ENCODE measurements around the gene PCDHGC5. TPM values are rescaled to one million over a fixed set of nuclear protein-coding genes. Genes with fewer than 3 reads are reported as not detected.

The PCDHGC5 gene
- polyA plus RNA-seq, 4 donors: 0.24 to 1.0 (median 0.38) TPM

GRCh38 chr5:141527426-141527825 lies 38.5 kb downstream of the PCDHGC5 start:
- DNase-seq (ENCODE audit: low read depth in 4 of 4, low spot score in 3 of 4): no peak

DNA sequence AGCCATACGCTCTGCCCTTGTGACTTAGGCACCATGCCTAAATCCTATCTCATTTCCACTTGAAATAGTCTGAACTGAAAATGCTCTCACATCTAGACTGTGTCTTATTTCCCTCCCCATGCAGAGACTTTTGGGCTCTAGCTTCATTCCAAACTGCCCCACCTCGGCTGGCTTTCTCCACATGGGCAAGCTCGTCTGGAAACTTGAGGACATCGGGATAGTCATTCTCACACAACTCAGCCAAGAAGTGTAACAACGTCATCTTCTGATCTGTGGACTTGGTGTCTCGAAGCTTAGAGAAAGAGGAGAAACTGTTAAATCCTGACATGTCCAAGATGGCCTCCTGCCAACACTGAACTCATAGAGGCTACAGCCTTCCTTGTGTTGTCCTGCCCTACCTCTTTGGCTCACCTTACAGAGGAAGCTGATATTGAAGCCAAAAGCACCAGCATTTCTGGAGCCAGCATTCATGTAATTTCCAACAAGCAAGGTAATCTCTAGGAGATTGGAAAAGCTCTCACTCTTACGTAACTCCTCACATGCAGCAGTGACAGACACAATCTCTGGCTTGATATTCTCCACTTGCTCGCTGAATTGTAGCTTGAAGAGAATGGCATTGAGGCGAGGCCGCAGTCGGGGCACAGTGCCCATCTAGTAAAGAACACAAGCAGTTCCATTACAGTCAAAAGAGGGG lies 39.6 kb downstream of the PCDHGC5 start:
- no peak for DNase-seq (ENCODE audit: low read depth in 4 of 4, low spot score in 3 of 4)

- no peak for DNase-seq (ENCODE audit: low read depth in 4 of 4, low spot score in 3 of 4)
These were observed 40.1 kb downstream of the PCDHGC5 start for GRCh38 chr5:141529002-141529401.

- DNase-seq (ENCODE audit: low read depth in 4 of 4, low spot score in 3 of 4): no peak
These were observed 41.0 kb downstream of the PCDHGC5 start for GRCh38 chr5:141529873-141530272.

DNA sequence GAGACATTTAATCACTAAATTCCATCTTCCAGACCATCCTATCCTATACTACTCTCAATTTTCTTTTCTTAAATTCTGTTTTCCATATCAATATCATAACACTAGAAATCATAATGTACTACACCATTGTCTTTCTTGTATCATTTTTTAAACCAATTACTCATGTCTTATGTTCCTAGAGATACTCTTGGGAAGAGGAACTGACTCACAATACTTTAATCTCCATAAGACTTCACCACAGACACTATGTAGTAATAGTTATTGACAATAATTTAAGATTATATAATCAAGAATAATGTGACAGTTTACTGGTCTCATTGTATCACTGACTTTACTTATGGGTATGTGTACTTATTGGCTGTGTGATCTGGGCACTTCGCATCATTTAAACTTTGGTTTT lies 43.8 kb downstream of the PCDHGC5 start:
- no peak for DNase-seq (ENCODE audit: low read depth in 4 of 4, low spot score in 3 of 4)

- DNase-seq (ENCODE audit: low read depth in 4 of 4, low spot score in 3 of 4): no peak
These were observed 45.0 kb downstream of the PCDHGC5 start for GRCh38 chr5:141533897-141534296.

DNA sequence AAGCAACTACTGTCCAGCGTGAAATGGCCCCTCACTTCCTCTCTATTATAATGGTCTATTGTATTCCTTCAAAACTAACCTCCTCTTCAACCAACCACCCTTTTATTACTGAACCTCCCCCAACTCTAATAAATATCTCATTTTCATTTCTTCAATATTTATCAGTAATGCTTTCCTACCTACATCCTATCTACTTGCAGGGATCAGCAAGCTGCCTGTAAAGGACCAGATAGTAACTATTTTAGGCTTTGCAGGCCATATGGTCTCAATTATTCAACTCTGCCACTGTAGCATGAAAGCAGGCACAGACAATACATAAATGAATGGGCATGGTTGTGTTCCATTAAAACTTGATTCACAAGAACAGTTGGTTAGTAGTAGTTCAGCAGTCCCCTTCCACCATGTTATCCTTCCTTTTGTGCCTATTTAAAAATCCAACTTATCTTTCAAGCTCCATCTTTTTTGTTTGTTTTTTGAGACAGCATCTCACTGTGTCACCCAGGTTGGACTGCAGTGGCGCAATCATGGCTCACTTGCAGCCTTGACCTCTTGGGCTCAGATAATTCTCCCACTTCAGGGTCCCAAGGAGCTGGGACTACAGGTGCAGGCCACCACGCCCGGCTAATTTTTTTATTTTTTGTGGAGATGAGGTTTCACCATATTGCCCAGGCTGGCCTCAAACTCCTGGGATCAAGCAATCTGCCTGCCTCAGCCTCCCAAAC lies 45.8 kb downstream of the PCDHGC5 start:
- no peak for DNase-seq (ENCODE audit: low read depth in 4 of 4, low spot score in 3 of 4)

Other genes with a start within 250 kb of the PCDHGC5 start
- gene PCDHB15, start 243.7 kb upstream of the PCDHGC5 start, polyA plus RNA-seq (ENCODE audit: insufficient read length in 4 of 4): 10 to 100 TPM; 14.7 to 17.6 (median 16.6) TPM
- under 1 TPM in 1 of 4 donors, not detected in 3; 0.17 TPM for gene SLC25A2, start 185.0 kb upstream of the PCDHGC5 start, polyA plus RNA-seq (ENCODE audit: insufficient read length in 4 of 4)
- gene TAF7, start 168.3 kb upstream of the PCDHGC5 start, polyA plus RNA-seq (ENCODE audit: insufficient read length in 4 of 4): 100 to 1,000 TPM; 142 to 184 (median 157) TPM
- gene PCDHGA1, start 158.6 kb upstream of the PCDHGC5 start, polyA plus RNA-seq (ENCODE audit: insufficient read length in 4 of 4): 1 to 10 TPM in 1 of 4 donors, under 1 TPM in 3; 0.47 to 1.1 (median 0.84) TPM
- 10 to 100 TPM in 1 of 4 donors, 1 to 10 TPM in 3; 5.0 to 12.8 (median 7.0) TPM for gene PCDHGA2, start 150.3 kb upstream of the PCDHGC5 start, polyA plus RNA-seq (ENCODE audit: insufficient read length in 4 of 4)
- gene PCDHGA3, start 145.3 kb upstream of the PCDHGC5 start, polyA plus RNA-seq (ENCODE audit: insufficient read length in 4 of 4): 1 to 10 TPM; 2.3 to 6.2 (median 3.8) TPM
- gene PCDHGB1, start 139.0 kb upstream of the PCDHGC5 start, polyA plus RNA-seq (ENCODE audit: insufficient read length in 4 of 4): 1 to 10 TPM; 1.7 to 2.1 (median 1.9) TPM
- 1 to 10 TPM; 2.3 to 4.6 (median 2.4) TPM for gene PCDHGA4, start 134.1 kb upstream of the PCDHGC5 start, polyA plus RNA-seq (ENCODE audit: insufficient read length in 4 of 4)
- 1 to 10 TPM; 3.5 to 5.2 (median 3.8) TPM for gene PCDHGB2, start 129.1 kb upstream of the PCDHGC5 start, polyA plus RNA-seq (ENCODE audit: insufficient read length in 4 of 4)
- 1 to 10 TPM; 2.2 to 6.1 (median 2.6) TPM for gene PCDHGA5, start 124.9 kb upstream of the PCDHGC5 start, polyA plus RNA-seq (ENCODE audit: insufficient read length in 4 of 4)
- 1 to 10 TPM; 1.5 to 2.8 (median 2.3) TPM for gene PCDHGB3, start 118.8 kb upstream of the PCDHGC5 start, polyA plus RNA-seq (ENCODE audit: insufficient read length in 4 of 4)
- 10 to 100 TPM in 1 of 4 donors, 1 to 10 TPM in 3; 4.9 to 11.1 (median 7.1) TPM for gene PCDHGA6, start 115.2 kb upstream of the PCDHGC5 start, polyA plus RNA-seq (ENCODE audit: insufficient read length in 4 of 4)
- gene PCDHGA7, start 106.3 kb upstream of the PCDHGC5 start, polyA plus RNA-seq (ENCODE audit: insufficient read length in 4 of 4): 1 to 10 TPM; 1.8 to 2.5 (median 2.1) TPM
- gene PCDHGB4, start 101.4 kb upstream of the PCDHGC5 start, polyA plus RNA-seq (ENCODE audit: insufficient read length in 4 of 4): 1 to 10 TPM; 5.0 to 7.4 (median 5.5) TPM
- gene PCDHGA8, start 96.4 kb upstream of the PCDHGC5 start, polyA plus RNA-seq (ENCODE audit: insufficient read length in 4 of 4): under 1 TPM; 0.40 to 0.56 (median 0.44) TPM
- 10 to 100 TPM in 1 of 4 donors, 1 to 10 TPM in 3; 9.6 to 10.3 (median 9.8) TPM for gene PCDHGB5, start 91.1 kb upstream of the PCDHGC5 start, polyA plus RNA-seq (ENCODE audit: insufficient read length in 4 of 4)
- 10 to 100 TPM in 1 of 4 donors, 1 to 10 TPM in 3; 4.9 to 10.1 (median 6.6) TPM for gene PCDHGA9, start 86.3 kb upstream of the PCDHGC5 start, polyA plus RNA-seq (ENCODE audit: insufficient read length in 4 of 4)
- gene PCDHGB6, start 81.1 kb upstream of the PCDHGC5 start, polyA plus RNA-seq (ENCODE audit: insufficient read length in 4 of 4): 10 to 100 TPM in 1 of 4 donors, 1 to 10 TPM in 3; 6.2 to 12.1 (median 8.4) TPM
- gene PCDHGA10, start 76.1 kb upstream of the PCDHGC5 start, polyA plus RNA-seq (ENCODE audit: insufficient read length in 4 of 4): 1 to 10 TPM; 3.1 to 4.7 (median 3.5) TPM
- 10 to 100 TPM; 13.7 to 16.9 (median 16.3) TPM for gene PCDHGB7, start 71.4 kb upstream of the PCDHGC5 start, polyA plus RNA-seq (ENCODE audit: insufficient read length in 4 of 4)
- 1 to 10 TPM; 4.3 to 5.2 (median 4.6) TPM for gene PCDHGA11, start 68.0 kb upstream of the PCDHGC5 start, polyA plus RNA-seq (ENCODE audit: insufficient read length in 4 of 4)
- 1 to 10 TPM; 1.4 to 2.1 (median 1.7) TPM for gene PCDHGA12, start 58.6 kb upstream of the PCDHGC5 start, polyA plus RNA-seq (ENCODE audit: insufficient read length in 4 of 4)
- gene PCDHGC3, start 13.1 kb upstream of the PCDHGC5 start, polyA plus RNA-seq (ENCODE audit: insufficient read length in 4 of 4): 100 to 1,000 TPM in 3 of 4 donors, 10 to 100 TPM in 1; 98.1 to 164 (median 115) TPM
- 1 to 10 TPM; 2.7 to 3.1 (median 2.9) TPM for gene PCDHGC4, start 4.1 kb upstream of the PCDHGC5 start, polyA plus RNA-seq (ENCODE audit: insufficient read length in 4 of 4)
- 10 to 100 TPM; 43.8 to 81.2 (median 61.9) TPM for gene DIAPH1, start 129.9 kb downstream of the PCDHGC5 start, polyA plus RNA-seq (ENCODE audit: insufficient read length in 4 of 4)
- gene HDAC3, start 147.8 kb downstream of the PCDHGC5 start, polyA plus RNA-seq (ENCODE audit: insufficient read length in 4 of 4): 100 to 1,000 TPM in 2 of 4 donors, 10 to 100 TPM in 2; 89.9 to 112 (median 97.5) TPM
- gene RELL2, start 147.9 kb downstream of the PCDHGC5 start, polyA plus RNA-seq (ENCODE audit: insufficient read length in 4 of 4): 1 to 10 TPM in 1 of 4 donors, under 1 TPM in 3; 0.57 to 1.3 (median 0.75) TPM
- 10 to 100 TPM; 12.9 to 18.3 (median 14.9) TPM for gene FCHSD1, start 162.3 kb downstream of the PCDHGC5 start, polyA plus RNA-seq (ENCODE audit: insufficient read length in 4 of 4)
- gene ARAP3, start 193.1 kb downstream of the PCDHGC5 start, polyA plus RNA-seq (ENCODE audit: insufficient read length in 4 of 4): 10 to 100 TPM; 14.9 to 24.3 (median 19.5) TPM

Measured in left renal pelvis (tissue), 4 donors.